ENCODE results near the gene BCDIN3D.

- TF ChIP-seq CTCF (IDR thresholded peaks at IDR 0.05) (no peak), POLR2A (IDR thresholded peaks at IDR 0.05) (no peak)
These were observed 12.1 kb upstream of the BCDIN3D start for GRCh38 chr12:49854976-49855375.

Measured in Peyer's patch (tissue), 4 donors.